Loucy (cell line): ENCODE results near the gene CACNA1C.

Source experiments
- H2AFZ ChIP-seq: fragments of 200-600 bp; sonication (generic); 2 replicates; pipeline ENCODE4 v1.6.0; 2016; ENCODE audit warnings: antibody characterized with exemption, mild to moderate bottlenecking, low read length, moderate library complexity
- H3F3A ChIP-seq: fragments of 200-600 bp; 2 replicates; pipeline ENCODE4 v1.6.0; 2016; ENCODE audit warnings: antibody characterized with exemption, low read depth, mild to moderate bottlenecking
- H3K27me3 ChIP-seq: fragments of 200-600 bp; sonication (generic); 2 replicates; pipeline ENCODE4 v1.6.1; 2014; ENCODE audit warnings: low read length, mild to moderate bottlenecking; ENCODE audit not compliant: insufficient read depth, poor library complexity, severe bottlenecking
- H3K36me3 ChIP-seq: fragments of 200-600 bp; sonication (generic); 2 replicates; pipeline ENCODE4 v1.6.1; 2016; ENCODE audit warnings: low read length; ENCODE audit not compliant: insufficient read depth
- H3K4me1 ChIP-seq: fragments of 200-600 bp; sonication (generic); 2 replicates; pipeline ENCODE4 v1.5.1; 2014; ENCODE audit warnings: low read length, mild to moderate bottlenecking; ENCODE audit not compliant: insufficient read depth, poor library complexity, severe bottlenecking
- H3K4me2 ChIP-seq: fragments of 200-600 bp; sonication (generic); 2 replicates; pipeline ENCODE4 v1.6.0; 2014; ENCODE audit warnings: antibody characterized with exemption, low read length, low read depth, mild to moderate bottlenecking; ENCODE audit not compliant: poor library complexity, severe bottlenecking
- H3K4me3 ChIP-seq: fragments of 200-600 bp; sonication (generic); 2 replicates; pipeline ENCODE4 v1.5.1; 2014; ENCODE audit warnings: low read length, mild to moderate bottlenecking, mixed read lengths; ENCODE audit not compliant: poor library complexity, severe bottlenecking
- H3K79me2 ChIP-seq: fragments of 200-600 bp; sonication (generic); 2 replicates; pipeline ENCODE4 v1.6.1; 2014; ENCODE audit warnings: low read length; ENCODE audit not compliant: insufficient read depth
- H3K9ac ChIP-seq: fragments of 200-600 bp; sonication (generic); 2 replicates; pipeline ENCODE4 v1.6.0; 2014; ENCODE audit warnings: mild to moderate bottlenecking, low read depth, low read length, moderate library complexity; ENCODE audit not compliant: poor library complexity, severe bottlenecking
- H3K9me2 ChIP-seq: fragments of 200-600 bp; sonication (generic); replicated peaks from 2 replicates; pipeline ENCODE4 v1.6.1; 2016; ENCODE audit warnings: low read depth, low read length, mixed read lengths
- H3K9me3 ChIP-seq: fragments of 200-600 bp; sonication (generic); 2 replicates; pipeline ENCODE4 v1.6.1; 2014; ENCODE audit warnings: mild to moderate bottlenecking, antibody characterized with exemption, low read length, low read depth; ENCODE audit not compliant: insufficient read depth
- H4K20me1 ChIP-seq: fragments of 200-600 bp; sonication (generic); 2 replicates; pipeline ENCODE4 v1.6.0; 2014; ENCODE audit warnings: antibody characterized with exemption, low read length, mild to moderate bottlenecking; ENCODE audit not compliant: insufficient read depth, poor library complexity, severe bottlenecking
- CTCF ChIP-seq: fragments of 200-600 bp; sonication (generic); conservative IDR thresholded peaks from 2 replicates; pipeline ENCODE4 v1.5.1; 2014; ENCODE audit warnings: mild to moderate bottlenecking, antibody characterized with exemption, low read length
- EZH2phosphoT487 ChIP-seq: fragments of 200-600 bp; IDR thresholded peaks from 2 replicates; pipeline ENCODE4 v1.6.1; 2018; ENCODE audit warnings: antibody characterized with exemption, mild to moderate bottlenecking, moderate library complexity, borderline replicate concordance

CACNA1C gene

GRCh38 chr12:2610358-2610757 is 557.6 kb downstream of the CACNA1C start:
- no peaks in the 10 kb centered on the region for H3K79me2 ChIP-seq
- no peak for TF ChIP-seq CTCF
- no peak for TF ChIP-seq EZH2phosphoT487
- H3K4me1 ChIP-seq, result peaks cover 6% of the 10 kb centered on the region
- H3K36me3 ChIP-seq, result no peaks in the 10 kb centered on the region
- H3K4me2 ChIP-seq, result no peak overlapping the region
- no peak overlapping the region for H3K9ac ChIP-seq
- H4K20me1 ChIP-seq, result no peaks in the 10 kb centered on the region
- H3K27me3 ChIP-seq, result no peaks in the 10 kb centered on the region
- H3F3A ChIP-seq, result no peaks in the 10 kb centered on the region
- no peak overlapping the region for H2AFZ ChIP-seq
- no peaks in the 10 kb centered on the region for H3K9me2 ChIP-seq
- H3K4me3 ChIP-seq, result no peak overlapping the region
- H3K9me3 ChIP-seq, result no peaks in the 10 kb centered on the region

- Histone ChIP-seq H4K20me1 (no peaks in the 10 kb centered on the region), H3K27me3 (no peaks in the 10 kb centered on the region), H3F3A (no peaks in the 10 kb centered on the region), H3K9ac (no peak overlapping the region), H3K4me3 (no peak overlapping the region), H3K9me2 (no peaks in the 10 kb centered on the region), H3K36me3 (no peaks in the 10 kb centered on the region), H3K4me1 (peaks cover 31% of the 10 kb centered on the region), H3K9me3 (no peaks in the 10 kb centered on the region), H2AFZ (no peak overlapping the region), H3K79me2 (no peaks in the 10 kb centered on the region), H3K4me2 (no peak overlapping the region)
- no peak for TF ChIP-seq CTCF
- no peak for TF ChIP-seq EZH2phosphoT487
Observed at GRCh38 chr12:2613326-2614073, 560.7 kb downstream of the CACNA1C start.

GRCh38 chr12:2614341-2614740 is 561.6 kb downstream of the CACNA1C start:
- no peak overlapping the region for H3K9ac ChIP-seq
- H3K4me3 ChIP-seq, result no peak overlapping the region
- H4K20me1 ChIP-seq, result no peaks in the 10 kb centered on the region
- TF ChIP-seq CTCF (no peak), EZH2phosphoT487 (no peak)
- H3K9me3 ChIP-seq, result no peaks in the 10 kb centered on the region
- no peaks in the 10 kb centered on the region for H3K79me2 ChIP-seq
- H3K4me2 ChIP-seq, result no peak overlapping the region
- H3K27me3 ChIP-seq, result no peaks in the 10 kb centered on the region
- H3F3A ChIP-seq, result no peaks in the 10 kb centered on the region
- H3K4me1 ChIP-seq, result peaks cover 33% of the 10 kb centered on the region
- H3K36me3 ChIP-seq, result no peaks in the 10 kb centered on the region
- no peaks in the 10 kb centered on the region for H3K9me2 ChIP-seq
- H2AFZ ChIP-seq, result no peak overlapping the region
